CD1c-positive myeloid dendritic cell (primary cell): ENCODE results near the gene VEGFA.

Source experiments
- DNase-seq: peaks from one replicate; pipeline ENCODE4 v3.0.0-alpha.2; 2016; ENCODE audit errors: extremely low spot score

VEGFA gene

DNA sequence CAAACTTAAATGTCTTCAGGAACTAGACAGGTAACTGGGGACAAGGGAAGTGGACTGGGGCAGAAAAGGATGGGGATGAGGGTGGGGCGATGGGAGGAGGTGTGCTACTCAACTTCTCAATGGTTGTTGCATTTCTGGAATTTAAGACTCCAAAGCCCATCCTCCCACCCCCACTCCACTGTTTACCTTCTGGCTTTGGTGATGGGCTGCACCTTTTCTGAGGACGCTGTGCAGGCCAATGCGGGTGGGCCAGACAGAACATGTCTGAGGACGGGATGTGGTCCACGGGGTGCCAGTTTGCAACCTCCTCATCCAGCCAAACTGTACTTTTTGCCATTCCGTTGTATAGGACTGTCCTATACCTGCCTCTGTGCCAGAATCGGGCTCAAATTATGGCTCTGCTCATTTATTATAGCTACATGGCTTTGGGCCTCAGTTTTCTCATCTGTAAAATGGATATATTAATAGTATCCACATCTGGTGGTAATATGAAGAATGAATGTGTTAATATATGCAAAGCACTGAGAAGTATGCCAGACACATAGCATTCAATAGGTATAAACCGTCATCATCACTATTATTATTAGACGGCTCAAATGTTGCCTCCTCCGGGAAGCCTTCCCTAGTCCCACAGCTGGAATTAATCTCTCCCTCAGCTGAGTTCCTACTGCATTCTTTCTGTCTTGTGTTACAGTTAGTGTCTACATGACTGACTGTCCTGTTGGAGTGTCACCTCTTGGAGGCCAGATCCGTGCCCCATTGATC is 31.0 kb upstream of the VEGFA start:
- DNase-seq, result no peak

- DNase-seq, result no peak
Observed at GRCh38 chr6:43739642-43740091, 30.3 kb upstream of the VEGFA start.

GRCh38 chr6:43740321-43740960 is 29.6 kb upstream of the VEGFA start:
- DNase-seq, result no peak

DNA sequence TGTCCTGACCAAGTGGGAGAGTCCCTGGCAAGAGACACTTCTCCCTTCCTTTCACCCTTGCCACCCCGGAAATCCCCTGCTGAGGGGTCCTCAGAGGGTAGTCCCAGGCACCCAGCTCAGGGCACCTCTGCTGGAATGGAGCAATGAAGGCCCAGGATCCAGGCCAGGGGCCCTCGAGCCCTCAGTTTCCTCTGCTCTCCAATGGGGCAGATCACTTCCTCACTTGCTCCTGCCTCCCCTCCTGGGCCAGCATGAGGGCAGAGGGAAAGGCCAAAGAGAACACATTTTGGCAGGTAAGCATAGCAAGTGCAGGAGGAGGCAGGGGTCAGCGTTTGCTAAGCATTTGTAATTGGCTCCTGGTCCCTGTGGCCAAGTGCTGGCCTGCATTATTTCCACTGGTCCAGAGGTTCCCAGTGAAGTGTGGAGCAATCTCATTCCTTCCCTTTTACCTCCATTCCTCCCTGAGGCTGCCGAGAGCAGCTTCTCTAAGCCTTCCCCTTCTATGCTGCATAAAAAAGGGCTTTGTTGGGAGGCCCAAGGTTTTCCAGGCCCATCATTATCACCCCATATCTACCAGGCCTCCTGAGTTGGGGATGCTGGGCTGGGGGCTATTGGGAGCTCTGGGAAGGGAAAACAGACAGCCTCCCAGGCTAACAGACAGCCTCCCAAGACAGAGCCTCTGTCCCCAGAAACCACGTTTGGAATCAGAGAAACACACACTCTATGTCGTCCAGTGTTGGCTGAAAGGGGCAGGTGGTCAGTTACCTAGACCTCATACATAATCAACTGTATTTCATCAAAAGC is 28.8 kb upstream of the VEGFA start:
- no peak for DNase-seq

DNA sequence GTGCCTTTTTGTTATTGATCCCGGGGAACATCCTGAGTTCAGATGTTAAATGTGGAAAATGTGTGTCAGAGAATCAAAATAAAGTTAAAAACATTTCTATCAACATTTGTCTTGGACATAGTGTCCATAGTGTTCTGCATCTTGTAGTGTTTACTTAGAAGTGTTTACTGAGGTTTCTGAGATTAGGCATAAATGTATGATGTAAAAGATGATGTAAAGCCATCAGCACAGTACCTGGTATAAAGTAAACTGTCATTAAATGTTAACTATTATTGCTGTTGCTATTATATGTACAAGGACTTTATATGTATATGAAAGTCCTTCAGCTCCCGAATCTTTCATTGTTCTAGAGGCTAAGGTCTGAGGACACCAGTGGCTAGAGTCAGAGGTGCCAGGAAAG is 28.2 kb upstream of the VEGFA start:
- DNase-seq, result no peak

GRCh38 chr6:43742285-43742684 is 27.7 kb upstream of the VEGFA start:
- DNase-seq, result no peak

DNA sequence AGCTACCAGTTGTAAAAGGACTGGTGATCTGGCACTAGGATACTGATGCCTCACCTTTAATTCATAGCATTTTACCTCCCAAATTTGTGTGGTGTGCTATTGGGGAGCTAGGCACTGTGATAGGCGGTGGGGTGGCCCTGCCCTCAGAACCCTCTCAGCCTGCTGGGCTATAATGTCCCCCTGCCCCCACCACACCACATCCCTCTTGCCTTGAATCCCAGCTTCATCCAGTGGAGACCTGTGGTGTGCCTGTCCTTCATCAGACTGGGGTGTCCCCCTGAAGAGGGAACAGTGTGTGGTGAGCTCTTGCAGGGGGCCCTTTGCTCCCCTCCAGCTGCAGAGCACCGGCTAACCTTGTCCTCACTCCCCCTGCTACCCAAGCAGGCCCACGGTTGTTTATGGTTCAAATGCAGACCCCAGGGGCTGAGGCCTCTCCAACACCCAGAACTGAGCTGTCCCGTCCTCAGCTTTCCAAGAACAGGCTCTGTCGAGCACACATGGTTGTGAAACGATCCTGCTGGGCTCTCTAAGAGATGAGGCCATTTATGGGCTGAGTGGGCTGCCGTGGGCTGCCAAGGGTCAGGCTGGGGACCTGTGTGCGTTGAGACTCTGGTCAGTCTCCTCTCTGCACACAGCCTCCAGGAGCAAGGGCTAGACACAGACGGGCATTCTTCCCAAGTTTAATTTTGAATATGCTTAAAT is 26.9 kb upstream of the VEGFA start:
- DNase-seq, result no peak

DNA sequence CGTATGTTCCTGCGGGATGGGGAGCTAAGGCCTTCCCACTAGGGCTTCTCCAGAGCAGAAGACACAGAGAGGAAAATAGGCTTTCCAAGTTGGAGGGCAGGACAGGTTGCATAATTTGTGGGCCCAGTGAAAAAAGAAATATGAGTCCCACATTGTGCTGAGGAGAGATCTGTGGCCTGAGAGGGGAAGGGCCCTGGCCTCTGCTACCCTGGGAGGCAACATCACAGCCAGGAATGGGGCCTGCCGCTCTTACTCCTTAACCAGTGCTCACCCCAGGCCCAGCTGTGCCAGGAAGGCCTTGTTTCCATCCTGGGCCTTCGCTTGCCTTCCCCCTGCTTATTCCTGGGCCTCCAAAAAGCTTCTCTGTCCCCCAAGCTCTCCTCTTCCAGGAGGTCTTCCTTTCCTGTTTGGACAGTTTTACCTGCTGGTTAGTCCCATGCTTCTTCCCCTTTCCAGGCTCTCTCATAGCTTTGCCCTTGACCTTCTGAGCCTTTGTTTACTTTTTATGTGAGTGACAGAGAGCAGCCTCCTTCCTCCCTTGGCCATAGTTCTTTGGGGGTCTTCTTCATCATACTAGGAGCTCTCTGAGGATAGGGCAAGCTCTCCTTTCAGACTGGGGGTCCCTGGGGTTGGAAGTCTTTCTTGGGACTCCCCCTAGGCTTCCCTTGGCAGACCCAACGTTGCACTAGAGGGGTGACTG is 26.2 kb upstream of the VEGFA start:
- DNase-seq, result no peak

DNA sequence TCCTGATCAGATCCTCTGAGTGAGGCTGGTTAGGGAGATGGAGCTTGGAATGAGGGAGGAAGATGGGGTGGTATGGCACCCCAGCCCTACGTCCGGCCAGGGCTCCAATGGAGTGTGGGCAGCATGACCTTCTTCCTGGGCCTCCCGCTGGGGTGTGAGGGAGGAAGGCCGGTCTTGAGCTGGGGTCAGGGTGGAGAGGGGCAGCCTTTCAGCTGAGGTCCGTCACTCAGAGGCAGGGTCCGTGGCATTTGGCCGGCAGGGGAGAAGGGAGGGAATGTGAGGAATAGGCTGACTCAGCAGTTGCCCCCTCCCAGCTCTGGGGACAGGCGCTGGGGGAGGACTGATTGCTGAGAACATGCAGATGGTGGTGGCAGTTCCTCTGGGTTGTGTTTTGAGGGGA is 25.5 kb upstream of the VEGFA start:
- no peak for DNase-seq

- DNase-seq, result no peak
Observed at GRCh38 chr6:43744931-43745727, 24.9 kb upstream of the VEGFA start.

DNA sequence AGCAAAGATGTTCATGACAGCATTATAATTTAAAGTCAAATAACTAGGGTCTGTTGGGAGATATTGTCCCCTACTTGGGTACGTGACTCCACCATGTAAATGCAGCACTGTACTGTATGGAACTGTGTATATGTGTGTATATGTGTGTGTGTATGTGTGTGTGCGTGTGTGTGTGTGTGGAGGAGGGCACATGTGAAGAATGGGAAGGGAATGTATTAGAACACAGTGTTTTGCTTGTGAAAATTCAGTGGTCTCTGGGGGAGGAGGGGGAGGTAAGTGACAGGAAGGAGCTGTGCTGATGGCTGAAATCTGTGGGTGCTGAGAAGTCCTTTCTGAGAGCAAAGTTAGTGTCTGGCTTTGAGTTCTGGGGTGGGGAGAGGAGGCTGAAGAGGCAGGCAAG is 23.9 kb upstream of the VEGFA start:
- DNase-seq, result no peak

DNA sequence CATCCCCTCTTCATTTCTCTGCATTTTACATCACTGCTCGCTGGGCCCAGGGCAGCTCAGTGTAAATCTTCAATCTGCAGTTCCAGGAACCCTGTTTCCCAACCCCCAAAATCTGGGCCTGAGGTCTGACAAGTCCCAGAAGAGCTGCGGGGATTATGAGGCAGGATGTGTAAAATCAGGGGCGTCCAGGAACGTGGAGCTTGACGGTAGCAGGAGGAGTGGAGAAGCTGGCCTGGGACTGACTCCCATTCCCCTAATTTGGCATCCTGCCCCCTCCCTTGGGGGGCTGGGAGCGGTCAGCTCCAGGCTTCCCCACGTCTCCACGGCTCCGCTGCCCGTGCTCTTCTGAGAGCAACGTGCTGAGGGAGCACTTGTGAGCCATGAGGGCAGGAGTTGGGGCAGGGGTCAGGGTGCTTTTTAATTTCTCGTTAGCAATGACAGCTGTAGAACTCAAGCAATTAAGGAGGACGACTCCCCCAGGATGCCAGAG is 23.4 kb upstream of the VEGFA start:
- no peak for DNase-seq

- no peak for DNase-seq
Observed at GRCh38 chr6:43747784-43748183, 22.2 kb upstream of the VEGFA start.

DNA sequence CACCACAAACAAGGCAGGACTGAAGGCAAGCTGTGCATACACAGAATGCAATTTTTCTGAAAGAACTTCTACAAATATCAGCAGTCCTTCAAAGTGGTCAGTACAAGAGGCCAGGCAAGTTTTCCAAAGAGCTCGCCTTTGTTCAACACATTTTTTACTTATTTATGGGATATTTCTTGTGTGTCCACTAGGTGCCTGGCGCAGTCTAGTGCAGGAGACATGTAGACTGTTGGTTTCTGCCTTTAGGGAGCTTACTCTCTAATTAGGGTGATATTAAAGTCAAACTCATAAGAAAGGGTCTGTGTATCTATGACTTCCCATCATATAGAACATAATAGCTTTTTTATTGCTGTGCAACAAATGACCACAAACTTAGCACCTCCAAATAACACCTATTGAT is 21.2 kb upstream of the VEGFA start:
- no peak for DNase-seq

DNA sequence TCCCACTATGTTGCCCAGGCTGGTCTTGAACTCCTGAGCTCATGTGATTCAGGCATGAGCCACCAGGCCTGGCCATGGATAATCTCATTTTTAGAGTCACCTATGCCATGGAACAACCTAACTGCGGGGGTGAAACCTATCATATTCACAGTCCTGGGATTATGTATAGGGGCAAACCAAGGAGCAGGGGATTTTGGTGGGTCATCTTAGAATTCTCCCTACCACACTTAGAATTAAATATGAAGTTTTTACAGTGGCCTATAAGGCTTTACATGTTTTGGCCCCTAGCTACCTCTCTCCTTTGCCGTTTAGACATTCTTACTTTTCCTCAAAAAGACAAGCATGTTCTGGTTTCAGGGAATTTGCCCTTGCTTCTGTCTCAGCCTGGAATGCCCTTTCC is 20.6 kb upstream of the VEGFA start:
- no peak for DNase-seq

DNA sequence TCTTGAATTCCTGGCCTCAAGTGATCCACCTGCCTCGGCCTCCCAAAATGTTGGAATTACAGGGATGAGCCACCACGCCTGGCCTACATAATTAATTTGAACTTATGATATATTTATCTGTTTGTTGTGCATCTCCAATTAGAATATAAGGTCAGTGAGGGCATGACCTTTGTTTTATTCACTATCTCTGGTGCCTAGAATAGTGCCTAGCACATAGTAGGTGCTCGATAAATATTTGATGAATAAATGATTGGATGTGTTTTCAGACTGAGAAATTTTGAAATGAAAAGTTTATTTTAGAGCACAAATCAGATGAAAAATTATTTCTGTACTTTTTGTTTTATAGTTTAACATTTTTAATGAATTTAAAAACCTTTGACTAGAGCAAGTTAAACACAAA is 19.4 kb upstream of the VEGFA start:
- DNase-seq, result no peak

- DNase-seq, result no peak
Observed at GRCh38 chr6:43753570-43754183, 16.3 kb upstream of the VEGFA start.

DNA sequence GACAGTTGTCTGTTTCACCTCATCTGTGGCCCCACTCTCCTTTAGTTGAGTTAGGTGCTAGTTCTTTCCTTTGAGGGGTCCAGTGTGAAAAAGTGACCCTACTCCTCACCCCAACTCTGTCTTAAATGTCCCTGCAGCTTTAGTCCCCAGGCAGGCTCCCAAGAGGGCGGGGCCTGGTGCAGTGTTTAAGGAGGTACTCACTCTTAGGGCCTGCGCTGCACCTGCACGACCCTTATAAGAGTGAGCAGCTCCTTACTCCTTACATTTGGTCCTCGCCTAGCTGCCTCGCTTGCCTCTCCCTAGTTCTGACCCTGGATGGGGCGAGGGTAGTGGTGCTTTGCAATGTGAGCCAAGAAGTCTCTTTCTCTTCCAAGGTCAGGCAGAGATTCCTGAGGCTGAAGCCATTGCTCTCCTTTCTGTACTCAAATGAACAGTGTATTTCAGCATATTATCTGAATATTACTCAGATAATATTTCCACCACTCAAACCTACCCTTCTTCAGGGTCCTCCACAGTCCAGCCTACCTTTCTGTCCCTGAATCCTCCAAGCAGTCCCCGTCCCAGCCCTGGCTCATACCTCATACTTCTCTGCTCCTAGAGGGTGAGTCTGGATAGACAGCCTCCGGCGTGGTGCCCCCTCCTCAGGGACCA is 11.9 kb upstream of the VEGFA start:
- no peak for DNase-seq

GRCh38 chr6:43758617-43759050 is 11.4 kb upstream of the VEGFA start:
- DNase-seq, result no peak
